Mesothelial cell of epicardium (in vitro differentiated cells): ENCODE data around the gene COL4A1. TPM values are rescaled to one million over a fixed set of nuclear protein-coding genes. Genes with fewer than 3 reads are reported as not detected.

ENCODE experiments used
- DNase-seq, 2 experiments: peaks; one replicate each; pipeline ENCODE4 v3.0.0; 2021; ENCODE audit warnings: low spot score in 2 of 2; ENCODE audit not compliant: unreplicated experiment in 2 of 2
- H3K27ac Mint-ChIP-seq: 2 replicates; pipeline ENCODE4 v1.8.0; 2021; ENCODE audit warnings: mixed read lengths
- H3K27me3 Mint-ChIP-seq: 2 replicates; pipeline ENCODE4 v1.8.0; 2021; ENCODE audit warnings: low read depth, mixed read lengths
- H3K36me3 Mint-ChIP-seq: 2 replicates; pipeline ENCODE4 v1.8.0; 2021; ENCODE audit warnings: mixed read lengths
- H3K4me1 Mint-ChIP-seq: 2 replicates; pipeline ENCODE4 v1.8.0; 2021; ENCODE audit warnings: mixed read lengths
- H3K4me3 Mint-ChIP-seq: 2 replicates; pipeline ENCODE4 v1.8.0; 2021; ENCODE audit warnings: mild to moderate bottlenecking, moderate library complexity, mixed read lengths
- H3K9me3 Mint-ChIP-seq: 2 replicates; pipeline ENCODE4 v1.8.0; 2021; ENCODE audit warnings: mixed read lengths
- total RNA-seq: library from RNA; stranded (reverse); gene quantifications from 3 replicates; pipeline ENCODE4 v1.2.1, GENCODE V29; 2021
- TF ChIP-seq, protein P1 (sequence below): fragments of 200-600 bp; sonication (generic); IDR thresholded peaks from one replicate; pipeline ENCODE4 v1.5.0; 2021; ENCODE audit warnings: antibody characterized with exemption; ENCODE audit not compliant: unreplicated experiment

COL4A1 gene
- total RNA-seq, 1 donor from 2014 or later, result 362 TPM

DNA sequence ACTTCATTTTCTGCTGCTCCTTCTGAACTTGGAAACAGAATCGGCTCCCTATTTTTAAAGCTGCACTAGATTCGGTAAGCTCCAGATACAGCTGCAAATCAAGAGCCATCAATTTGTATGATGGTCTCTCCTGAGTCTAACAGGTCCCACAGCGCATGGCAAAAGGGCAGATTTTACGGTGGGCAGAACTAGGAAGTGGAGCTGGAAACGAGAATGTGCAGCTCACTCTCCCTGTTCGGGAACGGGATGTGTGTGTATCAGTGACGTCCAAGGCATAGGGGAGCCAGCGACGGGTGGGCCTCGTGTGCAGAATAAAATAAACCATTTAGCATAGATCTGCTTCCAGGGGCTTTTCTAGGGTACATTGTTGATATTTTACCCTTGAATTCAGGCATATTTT, 74.2 kb downstream of the COL4A1 start:
- Mint-ChIP-seq H3K36me3 (peaks cover 5% of the 10 kb centered on the region), H3K27ac (no peak overlapping the region), H3K9me3 (peaks cover 4% of the 10 kb centered on the region), H3K27me3 (no peaks in the 10 kb centered on the region), H3K4me1 (peaks cover 10% of the 10 kb centered on the region), H3K4me3 (no peak overlapping the region)
- TF ChIP-seq, protein P1, sequence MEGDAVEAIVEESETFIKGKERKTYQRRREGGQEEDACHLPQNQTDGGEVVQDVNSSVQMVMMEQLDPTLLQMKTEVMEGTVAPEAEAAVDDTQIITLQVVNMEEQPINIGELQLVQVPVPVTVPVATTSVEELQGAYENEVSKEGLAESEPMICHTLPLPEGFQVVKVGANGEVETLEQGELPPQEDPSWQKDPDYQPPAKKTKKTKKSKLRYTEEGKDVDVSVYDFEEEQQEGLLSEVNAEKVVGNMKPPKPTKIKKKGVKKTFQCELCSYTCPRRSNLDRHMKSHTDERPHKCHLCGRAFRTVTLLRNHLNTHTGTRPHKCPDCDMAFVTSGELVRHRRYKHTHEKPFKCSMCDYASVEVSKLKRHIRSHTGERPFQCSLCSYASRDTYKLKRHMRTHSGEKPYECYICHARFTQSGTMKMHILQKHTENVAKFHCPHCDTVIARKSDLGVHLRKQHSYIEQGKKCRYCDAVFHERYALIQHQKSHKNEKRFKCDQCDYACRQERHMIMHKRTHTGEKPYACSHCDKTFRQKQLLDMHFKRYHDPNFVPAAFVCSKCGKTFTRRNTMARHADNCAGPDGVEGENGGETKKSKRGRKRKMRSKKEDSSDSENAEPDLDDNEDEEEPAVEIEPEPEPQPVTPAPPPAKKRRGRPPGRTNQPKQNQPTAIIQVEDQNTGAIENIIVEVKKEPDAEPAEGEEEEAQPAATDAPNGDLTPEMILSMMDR, result no peak
- no peak for DNase-seq

DNA sequence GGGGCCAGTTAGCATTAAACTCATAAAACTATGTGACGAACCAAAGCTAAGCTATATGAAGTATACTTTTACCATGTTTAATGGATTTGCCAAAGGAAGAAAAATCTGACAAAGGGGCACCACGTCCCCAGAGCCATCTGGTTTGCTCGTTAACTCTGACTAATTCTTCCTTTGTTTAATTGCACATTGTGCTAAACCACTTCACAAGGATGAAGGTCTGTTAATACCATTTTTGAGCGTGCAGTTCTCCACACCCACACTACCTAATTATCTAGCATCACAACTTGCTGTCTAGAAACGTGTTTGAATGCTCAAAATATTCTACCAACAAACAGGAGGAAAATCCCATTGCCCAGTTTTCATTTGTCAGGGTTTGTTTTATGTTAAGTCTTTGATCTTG, 74.8 kb downstream of the COL4A1 start:
- Mint-ChIP-seq H3K27me3 (no peaks in the 10 kb centered on the region), H3K27ac (no peak overlapping the region), H3K36me3 (peaks cover 5% of the 10 kb centered on the region), H3K9me3 (peaks cover 4% of the 10 kb centered on the region), H3K4me1 (peaks cover 4% of the 10 kb centered on the region), H3K4me3 (no peak overlapping the region)
- TF ChIP-seq, protein P1, result no peak
- no peak for DNase-seq

DNA sequence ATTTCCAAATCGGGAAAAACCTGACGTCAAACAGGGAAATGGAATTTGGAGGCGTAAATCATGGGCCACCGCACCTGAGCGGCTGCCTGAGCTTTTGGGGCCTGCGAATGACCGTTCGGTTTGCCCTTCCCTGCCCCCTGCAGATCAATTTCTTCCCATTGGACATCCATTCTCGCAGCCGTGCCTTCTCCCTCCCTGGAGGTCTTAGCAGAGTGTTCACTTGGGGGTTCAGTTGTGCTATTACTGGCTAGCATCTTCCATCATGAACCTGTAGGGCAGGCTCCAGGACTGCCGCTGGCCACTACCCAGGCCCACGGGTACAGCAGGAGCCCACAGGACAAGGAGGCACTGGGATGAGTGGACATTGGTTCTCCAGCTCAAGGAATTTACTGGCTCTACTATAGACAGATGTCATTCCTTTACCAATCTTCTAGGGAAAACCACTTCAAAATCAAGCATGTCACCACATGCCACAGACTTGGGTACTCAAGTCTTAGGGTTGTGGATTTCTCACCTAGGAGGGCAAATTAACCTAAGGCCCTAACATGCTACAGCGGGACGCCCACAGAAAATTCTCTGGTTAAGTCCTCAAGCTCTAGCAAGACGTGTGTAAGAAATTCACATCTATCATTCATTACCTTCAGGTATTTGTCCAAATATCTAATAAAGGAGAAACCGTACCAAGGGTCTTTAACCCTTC, 75.5 kb downstream of the COL4A1 start:
- H3K9me3 Mint-ChIP-seq, result peaks cover 4% of the 10 kb centered on the region
- no peaks in the 10 kb centered on the region for H3K27me3 Mint-ChIP-seq
- no peak overlapping the region for H3K27ac Mint-ChIP-seq
- H3K36me3 Mint-ChIP-seq, result peaks cover 5% of the 10 kb centered on the region
- TF ChIP-seq, protein P1, result no peak
- H3K4me3 Mint-ChIP-seq, result no peak overlapping the region
- peaks cover 7% of the 10 kb centered on the region for H3K4me1 Mint-ChIP-seq
- no peak for DNase-seq

DNA sequence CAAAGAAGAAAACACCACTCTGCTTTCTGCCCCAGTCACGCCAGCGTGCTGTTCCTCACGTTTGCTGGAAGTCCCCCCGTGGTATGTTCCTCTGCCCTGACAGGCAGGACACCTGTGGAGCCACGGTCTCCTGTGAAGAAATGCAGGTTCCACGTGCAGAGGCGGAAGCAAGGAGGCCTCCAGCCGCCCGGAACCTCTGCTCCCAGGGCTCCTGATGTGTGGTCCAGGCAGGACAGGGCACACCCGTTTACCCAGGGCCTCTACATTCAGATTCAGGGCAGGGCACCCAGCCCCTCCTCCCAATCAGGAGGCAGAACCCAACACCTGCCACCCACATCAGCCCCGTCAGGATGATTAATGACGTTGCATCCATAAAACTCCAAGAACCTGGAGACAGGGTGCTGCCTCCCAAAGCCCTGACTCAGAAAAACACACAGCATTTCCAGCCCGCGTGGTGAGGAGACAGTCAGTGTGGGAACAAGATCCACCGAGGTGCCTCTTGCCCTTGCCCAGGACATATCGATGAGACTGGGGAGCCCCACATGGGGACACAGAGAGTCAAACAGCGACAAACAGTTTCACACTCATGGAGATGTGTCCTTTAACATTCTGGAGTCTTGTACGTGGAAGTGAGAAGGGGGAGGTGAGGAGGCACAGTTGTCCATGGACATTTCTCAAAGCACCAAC, 76.2 kb downstream of the COL4A1 start:
- no peak for DNase-seq
- no peak overlapping the region for H3K27ac Mint-ChIP-seq
- peaks cover 13% of the 10 kb centered on the region for H3K4me1 Mint-ChIP-seq

DNA sequence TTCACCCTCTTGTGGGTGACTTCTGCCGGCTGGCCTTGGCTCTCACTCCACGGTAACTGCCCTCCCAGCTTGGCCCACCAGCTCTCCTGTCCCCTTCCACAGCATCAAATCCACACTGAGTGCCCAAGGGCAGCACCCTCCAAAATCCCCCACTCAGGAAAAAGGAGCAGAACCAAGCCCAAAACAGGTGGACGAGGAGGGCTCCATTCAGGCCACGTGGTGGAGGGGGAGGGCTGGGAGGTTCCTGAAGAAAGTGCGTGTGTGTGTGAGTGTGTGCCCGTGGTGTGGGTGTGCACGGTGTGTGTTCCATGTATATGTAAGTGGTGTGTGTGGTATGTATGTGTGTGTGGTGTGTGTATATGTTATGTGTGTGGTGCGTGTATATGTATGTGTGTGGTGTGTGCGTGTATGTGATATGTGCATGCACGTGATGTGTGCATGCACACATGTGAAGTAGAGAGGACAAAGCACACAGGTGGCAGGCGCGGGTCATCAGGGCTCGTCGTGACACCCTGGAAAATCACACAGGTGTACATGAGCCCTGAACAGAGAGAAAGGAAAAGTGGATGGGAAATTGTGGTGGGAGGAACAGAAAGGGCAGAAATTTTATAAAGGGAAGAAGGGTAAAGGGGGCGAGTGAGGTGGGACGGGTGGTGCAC, 76.9 kb downstream of the COL4A1 start:
- TF ChIP-seq, protein P1, result no peak
- no peak for DNase-seq
- H3K27me3 Mint-ChIP-seq, result no peaks in the 10 kb centered on the region
- no peak overlapping the region for H3K4me3 Mint-ChIP-seq
- H3K27ac Mint-ChIP-seq, result no peak overlapping the region
- peaks cover 4% of the 10 kb centered on the region for H3K9me3 Mint-ChIP-seq
- peaks cover 3% of the 10 kb centered on the region for H3K36me3 Mint-ChIP-seq
- H3K4me1 Mint-ChIP-seq, result peaks cover 15% of the 10 kb centered on the region

More for the DNA sequence above, 76.2 kb downstream of the COL4A1 start:
- Mint-ChIP-seq H3K9me3 (peaks cover 4% of the 10 kb centered on the region), H3K27me3 (no peaks in the 10 kb centered on the region), H3K4me3 (no peak overlapping the region), H3K36me3 (peaks cover 3% of the 10 kb centered on the region)
- TF ChIP-seq, protein P1, result no peak
